NCI-H748 (cell line): ENCODE results near the gene TTC19.
"Not testable (repeated sequence)": the region's sequence is repeated elsewhere in the genome, so short reads cannot be mapped to it uniquely, and the experiment has no call there.

Source experiments
- DNase-seq: peaks from one replicate; lab custom pipeline; 2025; ENCODE audit not compliant: unreplicated experiment; lab: John Stamatoyannopoulos, UW

Gene TTC19

DNA sequence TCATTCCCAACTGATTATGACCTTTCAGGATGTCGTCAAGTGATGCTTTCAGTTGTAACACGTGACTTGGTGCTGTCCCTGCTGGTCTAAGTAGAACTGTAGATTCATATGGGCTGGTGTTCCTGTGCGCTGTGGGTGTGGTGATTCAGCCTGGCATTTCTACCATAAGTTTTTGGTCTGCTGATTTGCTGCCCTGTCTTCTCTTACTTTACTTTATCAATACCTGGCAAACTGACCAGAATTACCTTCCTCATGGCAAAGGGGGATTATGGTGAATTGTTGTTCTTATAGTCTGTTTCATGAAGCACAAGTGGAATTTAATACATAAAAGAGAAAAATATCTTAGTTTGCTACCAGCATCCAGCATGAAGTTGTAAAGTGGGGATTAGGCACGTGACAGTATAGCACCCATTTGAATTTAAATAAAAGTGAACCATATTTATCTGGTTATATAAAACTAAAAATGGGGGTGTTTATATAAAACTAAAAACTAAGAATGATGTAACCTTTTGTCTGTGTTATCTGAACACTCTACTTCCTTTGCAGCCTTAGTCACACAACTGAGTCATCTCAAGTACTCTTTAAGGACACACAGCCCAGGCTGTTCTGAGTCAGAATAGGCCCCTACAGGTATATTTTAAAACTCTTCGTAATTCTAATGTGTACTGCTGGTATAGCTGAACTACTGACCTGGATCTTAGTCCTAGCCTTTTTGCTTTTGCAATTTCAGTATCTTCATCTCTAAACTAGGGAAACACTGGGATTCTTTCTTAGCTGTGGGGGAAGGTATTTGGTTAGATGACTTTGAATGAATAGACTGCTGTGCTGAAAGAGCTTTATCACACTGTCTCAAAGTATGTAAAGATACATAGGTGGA is 28.3 kb downstream of the TTC19 start:
- DNase-seq: no peak

- no peak for DNase-seq
Measured at GRCh38 chr17:16033729-16034349, 34.2 kb downstream of the TTC19 start.

GRCh38 chr17:16036261-16036660 is 36.6 kb downstream of the TTC19 start:
- DNase-seq: no peak

DNA sequence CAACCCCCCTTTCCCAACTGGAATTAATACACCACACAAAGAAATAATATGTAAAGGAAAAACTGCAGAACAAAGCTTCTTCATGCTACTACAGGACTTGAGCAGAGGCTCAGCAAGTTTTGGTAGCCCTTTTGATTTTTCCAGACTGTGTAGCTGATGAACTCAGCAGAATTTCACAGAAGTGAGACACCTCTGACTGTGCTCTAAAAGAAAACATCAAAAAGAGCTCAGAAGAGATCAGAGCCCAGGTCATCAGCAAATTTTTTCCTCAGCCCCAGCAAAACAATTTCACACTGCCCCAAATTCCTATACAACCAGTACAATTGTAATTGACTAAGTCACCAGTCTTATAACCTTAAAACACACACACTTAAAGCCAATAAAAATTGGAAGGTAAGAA is 38.0 kb downstream of the TTC19 start:
- no peak for DNase-seq

DNA sequence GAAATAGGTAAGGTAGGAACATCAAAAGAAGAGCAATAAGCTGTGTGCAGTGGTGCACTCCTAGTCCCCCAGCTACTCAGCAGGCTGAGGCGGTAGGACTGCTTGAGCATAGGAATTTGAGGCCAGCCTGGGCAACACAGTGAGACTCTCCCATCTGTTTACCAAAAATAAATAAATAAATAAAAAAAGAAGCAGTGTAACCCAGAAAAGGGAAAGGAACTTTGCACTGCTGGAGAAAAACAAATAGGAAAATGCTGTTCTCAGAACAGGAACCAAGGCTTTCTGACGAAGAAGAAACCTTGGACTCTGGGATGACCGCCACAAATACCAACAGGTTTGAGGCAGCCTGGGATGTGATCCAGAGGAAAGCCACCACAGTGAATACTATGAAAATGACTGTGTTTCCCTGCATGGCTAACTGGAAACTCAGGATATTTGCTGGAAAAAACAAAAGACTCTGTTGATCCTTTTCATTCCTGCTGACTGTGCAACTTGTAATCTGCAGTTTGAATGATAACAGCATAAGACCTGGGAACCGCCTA is 41.2 kb downstream of the TTC19 start:
- no peak for DNase-seq

GRCh38 chr17:16044487-16044886 is 44.9 kb downstream of the TTC19 start:
- DNase-seq: no peak

DNA sequence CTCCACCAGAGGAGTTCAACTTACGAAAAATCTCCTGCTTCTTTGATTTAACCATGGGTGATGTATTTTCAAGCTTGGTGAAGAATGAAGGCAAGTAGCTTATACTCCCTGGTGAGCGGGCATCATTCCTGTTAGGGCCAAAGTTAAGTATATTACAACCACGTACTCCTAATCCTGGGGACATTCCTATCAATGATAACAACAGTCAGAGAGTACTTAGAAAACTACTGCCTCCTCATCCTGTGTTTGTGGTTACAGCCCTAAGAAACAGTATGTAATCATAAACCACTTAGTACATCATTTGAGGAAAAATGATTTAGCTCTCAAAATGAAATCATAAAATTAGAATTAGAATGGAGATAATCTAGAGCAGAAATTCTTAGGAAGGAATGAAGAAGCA is 47.3 kb downstream of the TTC19 start:
- DNase-seq: no peak

GRCh38 chr17:16048811-16049449 is 49.3 kb downstream of the TTC19 start:
- no peak for DNase-seq

GRCh38 chr17:16050844-16051243 is 51.2 kb downstream of the TTC19 start:
- no peak for DNase-seq

GRCh38 chr17:16052486-16052885 is 52.9 kb downstream of the TTC19 start:
- no peak for DNase-seq

- not testable (repeated sequence) for DNase-seq
Measured at GRCh38 chr17:16055139-16055538, 55.5 kb downstream of the TTC19 start.

DNA sequence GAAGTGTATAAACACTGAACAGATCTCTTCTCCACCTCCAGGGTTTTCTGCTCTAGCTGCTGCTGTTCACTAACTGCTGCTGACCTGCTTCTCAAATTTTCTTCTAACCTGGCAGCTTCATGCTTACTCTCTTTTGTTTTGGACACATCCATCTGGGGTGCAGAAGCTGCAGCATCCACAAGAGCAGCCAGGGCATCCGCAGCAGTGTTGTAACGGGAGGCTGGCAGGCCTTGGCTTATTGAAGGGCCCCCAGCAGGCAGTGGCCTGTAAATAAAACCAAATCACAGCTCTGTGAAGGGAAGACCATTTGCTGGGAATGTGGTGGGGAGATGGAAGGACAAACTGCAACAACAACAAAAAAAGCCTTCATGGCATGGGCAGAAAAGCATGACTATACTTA is 62.0 kb downstream of the TTC19 start:
- DNase-seq: no peak

DNA sequence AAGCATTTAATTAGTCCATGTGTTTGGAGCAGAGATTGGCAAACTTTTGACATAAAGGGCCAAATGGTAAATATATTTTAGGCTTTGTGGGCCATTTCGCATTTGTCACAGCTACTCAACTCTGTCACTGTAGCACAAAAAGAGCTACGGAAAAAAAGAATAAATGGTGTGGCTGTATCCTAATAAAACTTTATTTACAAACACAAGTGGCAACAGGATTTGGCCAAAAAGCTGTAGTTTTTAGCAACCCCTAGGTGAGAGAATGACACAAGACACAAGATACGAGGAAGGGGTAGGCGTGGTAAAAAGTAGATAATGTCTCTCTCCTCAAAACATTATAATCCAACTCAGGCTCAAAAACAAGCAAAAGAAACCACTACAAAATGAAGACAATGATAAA is 66.5 kb downstream of the TTC19 start:
- DNase-seq: no peak

- no peak for DNase-seq
Measured at GRCh38 chr17:16068323-16068722, 68.7 kb downstream of the TTC19 start.

DNA sequence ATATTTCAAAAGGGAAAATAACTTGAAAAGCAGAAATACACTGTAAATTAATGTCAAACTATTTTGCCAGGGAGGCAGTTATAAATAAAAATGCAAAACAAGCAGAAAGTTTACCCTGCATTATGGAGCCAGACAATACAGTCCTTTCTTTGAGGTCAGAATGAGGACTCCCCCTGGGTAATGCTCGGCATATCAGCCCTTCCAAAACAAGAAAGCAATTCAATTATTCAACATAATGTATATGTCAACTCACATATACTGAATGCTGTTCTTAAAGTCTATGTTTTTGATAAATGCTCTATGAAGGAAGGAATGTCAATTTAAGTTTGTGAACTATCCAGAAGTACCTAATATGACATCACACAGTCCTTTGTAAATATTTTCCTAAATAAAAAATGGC is 72.4 kb downstream of the TTC19 start:
- DNase-seq: no peak

- DNase-seq: no peak
Measured at GRCh38 chr17:16073845-16074244, 74.2 kb downstream of the TTC19 start.

DNA sequence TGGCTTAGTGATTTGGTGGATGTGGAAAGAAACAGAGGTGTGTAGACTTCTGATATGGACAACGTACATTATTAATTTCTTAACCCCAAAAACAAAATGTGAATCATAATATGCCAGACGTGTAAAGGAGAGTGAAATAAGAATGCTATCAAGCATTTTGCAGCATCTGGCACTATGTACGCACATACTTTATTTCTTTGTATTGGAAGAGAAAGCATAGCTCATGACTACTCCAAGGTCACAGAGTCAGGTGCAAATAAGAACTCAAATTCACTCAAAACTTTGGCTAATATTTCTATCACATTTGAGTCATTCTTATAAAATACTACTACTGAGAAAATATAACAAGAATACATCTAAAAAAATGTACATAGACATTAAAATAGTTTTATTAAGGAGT is 74.8 kb downstream of the TTC19 start:
- DNase-seq: no peak

DNA sequence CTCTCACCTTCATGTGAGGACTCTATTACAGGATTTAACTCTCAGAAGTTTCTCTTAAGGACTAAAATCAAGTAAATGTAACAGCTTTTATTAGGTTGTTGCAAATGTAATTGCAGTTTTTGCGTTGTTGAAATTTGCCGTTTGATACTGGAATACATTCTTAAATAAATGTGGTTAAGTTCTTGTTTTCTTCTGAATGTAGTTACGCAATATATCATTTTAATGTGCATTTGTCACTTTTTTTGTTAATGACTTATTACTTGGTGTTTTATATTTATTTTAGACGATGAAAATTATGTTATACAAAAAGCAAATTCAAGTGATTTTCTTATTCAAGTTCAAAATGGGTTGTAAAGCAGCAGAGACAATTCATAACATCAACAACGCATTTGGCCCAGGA is 76.3 kb downstream of the TTC19 start:
- no peak for DNase-seq
